Spleen (tissue), 11 donors: ENCODE measurements around the gene SLC45A1. TPM values are rescaled to one million over a fixed set of nuclear protein-coding genes. Genes with fewer than 3 reads are reported as not detected.

ENCODE experiments used
- polyA plus RNA-seq, 3 donors: library from polyadenylated mRNA; stranded (reverse); fragments of 200-250 nt; gene quantifications; one replicate each; pipeline ENCODE4 v1.2.1, GENCODE V29; 2013
- small RNA-seq, 4 donors: library from RNA; depleted of rRNA; stranded (forward); fragments of <200 nt; gene quantifications; one replicate each; pipeline ENCODE3, GENCODE V24; 2016
- total RNA-seq, 7 donors: library from RNA; depleted of rRNA in 3 of 7; stranded (reverse); fragments of >200 nt in 3 of 7; fragmentation: NEBNext Ultra II Directional in 4 of 7; extraction: Animal tissue kit (Norgen Biotek cat#: 25700) in 4 of 7; gene quantifications; one replicate each; pipeline versions ENCODE4 v1.1.0 to v1.2.1, GENCODE V29; 2016 to 2021
- donor health status: healthy with polysubstance abuse.
- donor health status: DM: no; HTN: no; CAD: no; lungs with moderate emphysema.
- donor health status: DM: no; HTN: no; CAD: no.
- donor health status: Bipolar disorder and iron deficiency.
- donor health status: healthy.
- donor health status: DM: no; HTN: no; CAD: no.
- donor health status: DM: yes; HTN: yes; CAD: no.

The SLC45A1 gene
- total and polyA plus RNA-seq, 10 donors: 1.3 to 3.3 (median 2.8) TPM

Small RNA genes within 50 kb of the gene (small RNA-seq; reads per million reads assigned to genes)
- gene RF00019: 0 reads per million in 4 donors
- 0 reads per million in 4 donors for gene RNU6-991P
